Activated CD8-positive, alpha-beta memory T cell treated with anti-CD3 and anti-CD28 coated beads, Interleukin-2, amount 10 ng/mL, durations not matched to agents 7 days and 5 days (primary cell): ENCODE measurements around the gene MOSMO. TPM values are rescaled to one million over a fixed set of nuclear protein-coding genes. Genes with fewer than 3 reads are reported as not detected.
"Not testable (repeated sequence)": the region's sequence is repeated elsewhere in the genome, so short reads cannot be mapped to it uniquely, and the experiment has no call there.

ENCODE experiments used
- ATAC-seq: fragments of 150-1000 bp; cut with Tn5 transposase; one replicate; pipeline ENCODE4 v1.10.0; 2021; ENCODE audit warnings: moderate library complexity
- CTCF ChIA-PET: fragments of 350-600 bp; sonication (Branson Sonifier 250); formaldehyde crosslinking; loops from one replicate; lab custom pipeline; 2021; ENCODE audit warnings: antibody characterized with exemption; lab: Charles Lee
- DNase-seq: peaks from one replicate; pipeline ENCODE4 v3.0.0-alpha.2; 2020
- H3K27ac Mint-ChIP-seq: one replicate; pipeline ENCODE4 v1.8.0; 2021; ENCODE audit warnings: mild to moderate bottlenecking, mixed read lengths
- H3K27me3 Mint-ChIP-seq: one replicate; pipeline ENCODE4 v1.8.0; 2021; ENCODE audit warnings: mixed read lengths
- H3K36me3 Mint-ChIP-seq: one replicate; pipeline ENCODE4 v1.8.0; 2021; ENCODE audit warnings: mild to moderate bottlenecking, mixed read lengths
- H3K4me1 Mint-ChIP-seq: one replicate; pipeline ENCODE4 v1.8.0; 2021; ENCODE audit warnings: mixed read lengths
- H3K4me3 Mint-ChIP-seq: one replicate; pipeline ENCODE4 v1.8.0; 2021; ENCODE audit warnings: mild to moderate bottlenecking, moderate library complexity, mixed read lengths
- H3K9me3 Mint-ChIP-seq: one replicate; pipeline ENCODE4 v1.8.0; 2022; ENCODE audit warnings: low read depth, mixed read lengths
- total RNA-seq, 2 experiments: library from RNA; stranded (reverse); gene quantifications; one replicate each; pipeline ENCODE4 v1.2.3, GENCODE V29; 2021

The MOSMO gene
- total RNA-seq, 2 experiments from 2014 or later = 10.2 to 12.6 TPM

- H3K4me1 Mint-ChIP-seq = no peaks in the 10 kb centered on the region
- no peak overlapping the region for H3K27ac Mint-ChIP-seq
- ATAC-seq (no peak), DNase-seq (no peak)
- H3K27me3 Mint-ChIP-seq = peaks cover 6% of the 10 kb centered on the region
- no peaks in the 10 kb centered on the region for H3K36me3 Mint-ChIP-seq
- H3K9me3 Mint-ChIP-seq = no peaks in the 10 kb centered on the region
- CTCF ChIA-PET = interaction anchor here (1.5 kb wide), 1 partner anchor 21 kb away, joined by 3 read pairs; no protein-coding TSS in a partner anchor
- H3K4me3 Mint-ChIP-seq = no peak overlapping the region
These were observed 112.5 kb downstream of the MOSMO start for GRCh38 chr16:22120440-22120839.

GRCh38 chr16:22122239-22122638 is 114.3 kb downstream of the MOSMO start:
- peaks cover 6% of the 10 kb centered on the region for H3K27me3 Mint-ChIP-seq
- CTCF ChIA-PET = no interaction called here
- H3K9me3 Mint-ChIP-seq = no peaks in the 10 kb centered on the region
- ATAC-seq (no peak), DNase-seq (no peak)
- no peak overlapping the region for H3K27ac Mint-ChIP-seq
- H3K4me3 Mint-ChIP-seq = no peak overlapping the region
- H3K36me3 Mint-ChIP-seq = no peaks in the 10 kb centered on the region
- no peaks in the 10 kb centered on the region for H3K4me1 Mint-ChIP-seq

- CTCF ChIA-PET = no interaction called here
- no peaks in the 10 kb centered on the region for H3K9me3 Mint-ChIP-seq
- no peaks in the 10 kb centered on the region for H3K4me1 Mint-ChIP-seq
- no peak overlapping the region for H3K27ac Mint-ChIP-seq
- no peak overlapping the region for H3K4me3 Mint-ChIP-seq
- no peak for DNase-seq
- peaks cover 6% of the 10 kb centered on the region for H3K27me3 Mint-ChIP-seq
- ATAC-seq = no peak
- H3K36me3 Mint-ChIP-seq = no peaks in the 10 kb centered on the region
These were observed 115.2 kb downstream of the MOSMO start for GRCh38 chr16:22123146-22123545.

- H3K4me3 Mint-ChIP-seq = no peak overlapping the region
- CTCF ChIA-PET = interaction anchor here (0.5 to 1.4 kb wide), 3 partner anchors 45 to 173 kb away, joined by 3 to 5 read pairs (median 3); no protein-coding TSS in a partner anchor
- no peaks in the 10 kb centered on the region for H3K4me1 Mint-ChIP-seq
- DNase-seq = no peak
- peaks cover 6% of the 10 kb centered on the region for H3K27me3 Mint-ChIP-seq
- H3K27ac Mint-ChIP-seq = no peak overlapping the region
- ATAC-seq = no peak
- H3K9me3 Mint-ChIP-seq = no peaks in the 10 kb centered on the region
- H3K36me3 Mint-ChIP-seq = no peaks in the 10 kb centered on the region
These were observed 116.0 kb downstream of the MOSMO start for GRCh38 chr16:22123759-22124490.

GRCh38 chr16:22124583-22125284 is 116.8 kb downstream of the MOSMO start:
- Mint-ChIP-seq H3K4me3 (no peak overlapping the region), H3K27me3 (peaks cover 6% of the 10 kb centered on the region), H3K36me3 (no peaks in the 10 kb centered on the region), H3K4me1 (no peaks in the 10 kb centered on the region), H3K9me3 (no peaks in the 10 kb centered on the region), H3K27ac (no peak overlapping the region)
- no peak for DNase-seq
- CTCF ChIA-PET = interaction anchor here (0.5 to 1.4 kb wide), 3 partner anchors 46 to 172 kb away, joined by 3 to 5 read pairs (median 3); no protein-coding TSS in a partner anchor
- ATAC-seq = no peak

GRCh38 chr16:22126037-22126558 is 118.2 kb downstream of the MOSMO start:
- ATAC-seq (no peak), DNase-seq (no peak)
- Mint-ChIP-seq H3K27me3 (peaks cover 5% of the 10 kb centered on the region), H3K27ac (no peak overlapping the region), H3K4me3 (no peak overlapping the region), H3K9me3 (no peaks in the 10 kb centered on the region), H3K36me3 (no peaks in the 10 kb centered on the region), H3K4me1 (no peaks in the 10 kb centered on the region)
- CTCF ChIA-PET = no interaction called here

- H3K27ac Mint-ChIP-seq, H3K4me3 Mint-ChIP-seq, DNase-seq, H3K27me3 Mint-ChIP-seq, ATAC-seq, H3K36me3 Mint-ChIP-seq, H3K9me3 Mint-ChIP-seq, H3K4me1 Mint-ChIP-seq: not testable (repeated sequence)
- CTCF ChIA-PET = interaction anchor here (1.3 kb wide), 1 partner anchor 30 kb away, joined by 3 read pairs; no protein-coding TSS in a partner anchor
These were observed 120.6 kb downstream of the MOSMO start for GRCh38 chr16:22128537-22128936.

- Mint-ChIP-seq H3K27ac (no peak overlapping the region), H3K27me3 (no peaks in the 10 kb centered on the region), H3K4me1 (no peaks in the 10 kb centered on the region), H3K4me3 (no peak overlapping the region), H3K9me3 (no peaks in the 10 kb centered on the region), H3K36me3 (no peaks in the 10 kb centered on the region)
- CTCF ChIA-PET = no interaction called here
- DNase-seq = no peak
- ATAC-seq = no peak
These were observed 122.6 kb downstream of the MOSMO start for GRCh38 chr16:22130528-22130927.

- no peaks in the 10 kb centered on the region for H3K36me3 Mint-ChIP-seq
- H3K9me3 Mint-ChIP-seq = no peaks in the 10 kb centered on the region
- no peaks in the 10 kb centered on the region for H3K4me1 Mint-ChIP-seq
- DNase-seq (no peak), ATAC-seq (no peak)
- CTCF ChIA-PET = no interaction called here
- no peak overlapping the region for H3K27ac Mint-ChIP-seq
- no peak overlapping the region for H3K4me3 Mint-ChIP-seq
- no peaks in the 10 kb centered on the region for H3K27me3 Mint-ChIP-seq
These were observed 124.9 kb downstream of the MOSMO start for GRCh38 chr16:22132801-22133200.

Other genes starting within 250 kb of the MOSMO start
- gene NPIPB4, start 150.4 kb upstream of the MOSMO start, total RNA-seq = 100 to 1,000 TPM; 196 to 272 TPM
- 100 to 1,000 TPM; 217 to 279 TPM for gene UQCRC2, start 54.8 kb upstream of the MOSMO start, total RNA-seq
- gene PDZD9, start 7.0 kb upstream of the MOSMO start, total RNA-seq = not detected
- gene VWA3A, start 84.4 kb downstream of the MOSMO start, total RNA-seq = under 1 TPM; 0.28 to 0.29 TPM
- gene SDR42E2, start 154.4 kb downstream of the MOSMO start, total RNA-seq = under 1 TPM in 1 of 2 experiments, not detected in 1; 0.18 TPM
- 10 to 100 TPM; 34.8 to 36.7 TPM for gene EEF2K, start 198.2 kb downstream of the MOSMO start, total RNA-seq